Suppressor macrophage treated with lipopolysaccharide for 1 hour (primary cell): Measurements from ENCODE around the gene RASGRP2.

Experiments used
- DNase-seq, 3 donors: peaks; one replicate each; pipeline ENCODE4 v3.0.0-alpha.2; 2020 to 2022

RASGRP2 gene

DNA sequence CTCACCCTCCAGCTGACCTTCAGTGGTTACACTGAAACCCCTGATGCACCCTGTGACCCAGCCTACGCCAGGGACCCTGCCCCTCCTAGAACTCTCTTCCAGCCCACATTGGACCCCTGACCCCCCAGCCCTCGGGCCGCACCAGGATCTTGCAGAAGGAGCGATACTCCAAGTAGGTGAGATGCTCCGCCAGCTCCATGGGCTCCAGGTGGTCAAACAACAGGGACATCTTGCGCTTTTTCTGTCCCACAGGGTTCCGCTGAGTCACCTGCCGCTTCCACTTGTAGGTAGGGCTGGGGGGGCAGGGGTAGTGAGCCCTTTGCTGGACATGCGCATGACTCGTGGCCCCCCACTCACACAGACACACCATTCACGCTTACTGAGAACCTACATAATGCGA is 4.1 kb downstream of the RASGRP2 start:
- DNase-seq: no peak

DNA sequence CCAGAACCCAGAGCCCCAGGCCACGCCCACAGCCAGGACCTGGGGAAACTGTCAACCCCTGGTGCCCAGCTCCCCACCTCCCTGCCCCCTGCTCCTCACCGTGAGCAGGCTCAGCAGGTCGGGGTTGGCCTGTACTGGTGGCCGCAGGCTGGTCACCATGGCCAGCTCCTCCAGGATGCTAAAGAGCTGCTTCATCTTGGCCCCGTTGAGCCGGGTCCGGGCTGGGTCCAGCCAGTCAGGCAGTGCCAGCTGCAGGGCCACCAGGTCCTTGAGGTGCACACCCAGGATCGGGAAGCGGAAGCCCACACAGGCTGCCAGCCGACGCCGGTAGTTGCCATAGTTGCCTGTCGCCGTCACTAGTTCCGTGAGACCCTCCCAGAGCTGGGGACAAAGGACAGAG is 7.3 kb downstream of the RASGRP2 start:
- no peak for DNase-seq

DNA sequence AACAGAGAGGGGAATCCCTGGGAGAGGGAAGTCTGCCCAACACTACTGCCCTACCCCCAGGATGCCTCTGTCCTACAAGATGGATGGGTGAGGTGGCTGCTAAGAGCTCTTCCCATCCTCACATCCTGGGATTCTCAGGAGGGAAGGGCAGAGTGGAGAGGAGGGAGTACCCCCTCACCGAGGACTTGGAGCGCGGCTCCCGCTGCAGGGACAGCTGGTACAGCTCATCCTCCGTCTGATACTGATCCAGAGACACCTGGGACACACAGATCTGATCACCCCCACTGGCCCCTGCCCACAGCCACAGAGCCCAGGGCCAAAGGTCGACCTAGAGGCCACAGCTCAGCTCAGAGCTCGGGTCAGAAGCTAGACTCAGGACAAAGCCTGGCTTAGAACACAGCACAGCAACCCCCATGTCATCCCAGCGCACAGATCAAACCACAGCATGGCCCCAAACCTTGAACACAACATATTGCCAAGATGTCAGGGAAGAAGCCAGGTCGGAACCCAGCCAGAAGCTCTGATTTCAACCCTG is 8.2 kb downstream of the RASGRP2 start:
- peak in 1 of 3 donors; percentile 43 for DNase-seq

DNA sequence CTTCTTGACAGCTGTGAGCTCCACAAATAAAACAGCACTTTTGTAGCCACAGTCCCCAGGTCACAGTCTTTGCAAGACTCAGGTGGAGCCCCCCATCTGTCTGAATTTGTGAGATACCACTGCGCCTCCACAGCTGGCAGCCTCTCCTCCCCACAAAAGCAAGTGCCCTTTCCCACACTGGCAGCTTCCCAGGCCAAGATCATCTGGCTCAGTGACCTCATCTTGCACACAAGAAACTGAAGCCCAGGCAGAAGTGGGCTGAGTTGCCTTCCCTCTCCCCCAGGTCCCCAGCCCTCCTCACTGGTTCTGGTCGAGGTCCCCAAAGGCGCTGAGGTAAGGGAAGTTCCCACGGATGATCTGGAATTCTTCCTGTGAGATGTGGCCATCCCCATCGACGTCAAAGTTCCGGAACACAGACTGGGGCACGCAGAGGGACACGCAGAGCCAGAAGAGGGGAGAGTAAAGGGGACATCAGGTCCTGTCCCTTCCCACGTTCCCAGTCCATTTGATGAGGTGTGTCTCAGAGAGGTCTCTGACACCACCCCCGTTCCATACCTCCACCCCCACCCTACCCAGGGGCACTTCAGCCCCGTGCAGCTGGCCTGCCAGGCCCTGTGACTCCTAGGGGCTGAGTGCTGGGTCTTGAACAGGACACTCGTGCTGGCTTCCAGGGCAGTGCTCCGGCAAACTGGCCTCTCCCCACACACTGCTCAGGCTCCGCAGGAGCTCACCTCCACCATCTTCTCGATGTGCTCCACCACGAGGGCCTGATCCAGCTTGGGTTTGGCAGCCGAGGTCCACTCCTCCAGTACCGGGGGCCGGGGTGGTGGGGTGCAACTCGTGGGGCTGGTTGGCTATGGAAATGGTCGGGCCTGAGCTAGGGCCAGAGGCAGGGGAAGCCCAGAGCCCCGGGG is 8.9 kb downstream of the RASGRP2 start:
- peak in 1 of 3 donors; percentile 53 for DNase-seq

DNA sequence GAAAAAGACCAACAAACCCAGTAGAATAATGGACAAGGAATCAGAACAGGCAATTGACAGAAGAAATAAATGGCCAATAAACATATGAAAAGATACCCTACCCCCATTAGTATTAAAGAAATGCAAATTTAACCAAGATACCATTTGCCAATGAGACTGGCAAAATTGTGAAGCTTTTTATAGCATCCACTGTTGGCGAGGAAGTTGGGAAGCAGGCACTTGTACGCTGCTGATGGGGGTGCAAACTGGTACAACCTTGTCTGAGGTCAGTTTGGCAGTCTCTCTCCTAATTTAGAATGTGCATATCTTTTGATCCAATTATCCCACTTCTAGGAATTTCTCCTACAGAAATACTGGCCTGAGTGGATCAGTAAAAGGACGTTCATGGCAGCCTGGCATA is 12.3 kb downstream of the RASGRP2 start:
- no peak for DNase-seq

DNA sequence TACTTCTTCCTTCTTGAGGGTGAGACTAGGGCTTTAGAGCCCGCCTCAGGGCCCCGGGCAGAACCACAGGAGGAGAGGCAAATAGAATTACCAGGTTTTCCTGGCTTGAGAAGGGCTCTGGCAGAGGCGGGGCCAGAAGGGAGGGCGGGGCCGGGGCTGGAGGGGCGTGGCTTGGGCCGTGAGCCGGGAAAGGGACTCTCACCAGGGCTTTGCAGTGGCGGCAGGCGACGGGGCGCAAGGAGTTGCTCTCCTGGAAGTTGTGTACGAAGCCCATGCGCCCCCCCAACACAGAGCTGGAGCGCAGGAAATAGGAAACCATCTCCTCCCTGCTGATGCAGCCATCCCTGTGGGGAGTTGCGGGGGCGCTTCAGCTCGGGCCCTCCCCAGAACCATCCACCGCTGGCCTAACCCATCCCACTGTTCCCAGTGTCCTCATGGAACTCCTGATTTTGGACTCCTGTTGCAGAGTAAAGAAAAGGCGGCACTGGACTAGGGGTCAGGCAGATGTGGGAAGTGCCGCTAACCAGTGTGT is 14.0 kb downstream of the RASGRP2 start:
- peak in 1 of 3 donors; percentile 54 for DNase-seq

GRCh38 chr11:64728757-64729365 is 15.1 kb downstream of the RASGRP2 start:
- no peak for DNase-seq

DNA sequence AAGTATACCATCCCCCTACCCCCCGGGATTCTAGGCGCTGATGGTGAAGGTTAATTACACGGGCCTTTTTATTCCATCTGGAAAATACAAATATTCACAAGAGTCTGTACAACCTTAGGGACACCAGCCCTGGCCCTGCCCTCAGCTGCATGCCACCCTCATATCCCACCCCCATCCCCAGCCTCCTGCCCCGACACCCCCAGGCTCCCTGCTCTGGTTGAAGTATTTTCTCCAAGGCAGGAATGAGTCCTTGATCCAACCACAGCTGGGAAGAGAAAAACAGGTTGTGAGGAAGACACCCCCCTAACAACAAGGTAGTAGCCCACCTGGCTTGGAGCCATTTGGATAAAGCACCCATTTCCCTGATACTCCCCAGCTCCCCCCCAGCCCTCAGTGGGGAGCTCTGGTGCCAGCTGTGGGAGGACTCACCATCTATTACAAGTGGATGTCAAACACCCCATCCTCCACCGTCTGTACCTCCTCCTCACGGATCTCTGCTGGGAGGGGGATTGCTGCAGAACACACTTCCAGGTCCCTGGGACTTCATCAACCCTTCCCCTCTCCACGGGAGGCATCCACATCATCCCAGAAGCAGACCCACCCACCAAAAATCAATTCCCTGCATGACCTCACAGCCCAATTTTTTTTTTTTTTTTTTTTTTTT is 16.9 kb downstream of the RASGRP2 start:
- DNase-seq: no peak

- DNase-seq: no peak
Measured at GRCh38 chr11:64726211-64726641, 17.7 kb downstream of the RASGRP2 start.

GRCh38 chr11:64724863-64725532 is 18.9 kb downstream of the RASGRP2 start:
- no peak for DNase-seq

- no peak for DNase-seq
Measured at GRCh38 chr11:64723907-64724862, 19.8 kb downstream of the RASGRP2 start.

GRCh38 chr11:64723117-64723906 is 20.6 kb downstream of the RASGRP2 start, which contains the start of gene NRXN2:
TSS of gene NRXN2 (minus strand) at chr11:64723197. CDS start at chr11:64713699, 9,498 bp downstream.
- DNase-seq: peak; percentile 83 to 93 (median 89)

DNA sequence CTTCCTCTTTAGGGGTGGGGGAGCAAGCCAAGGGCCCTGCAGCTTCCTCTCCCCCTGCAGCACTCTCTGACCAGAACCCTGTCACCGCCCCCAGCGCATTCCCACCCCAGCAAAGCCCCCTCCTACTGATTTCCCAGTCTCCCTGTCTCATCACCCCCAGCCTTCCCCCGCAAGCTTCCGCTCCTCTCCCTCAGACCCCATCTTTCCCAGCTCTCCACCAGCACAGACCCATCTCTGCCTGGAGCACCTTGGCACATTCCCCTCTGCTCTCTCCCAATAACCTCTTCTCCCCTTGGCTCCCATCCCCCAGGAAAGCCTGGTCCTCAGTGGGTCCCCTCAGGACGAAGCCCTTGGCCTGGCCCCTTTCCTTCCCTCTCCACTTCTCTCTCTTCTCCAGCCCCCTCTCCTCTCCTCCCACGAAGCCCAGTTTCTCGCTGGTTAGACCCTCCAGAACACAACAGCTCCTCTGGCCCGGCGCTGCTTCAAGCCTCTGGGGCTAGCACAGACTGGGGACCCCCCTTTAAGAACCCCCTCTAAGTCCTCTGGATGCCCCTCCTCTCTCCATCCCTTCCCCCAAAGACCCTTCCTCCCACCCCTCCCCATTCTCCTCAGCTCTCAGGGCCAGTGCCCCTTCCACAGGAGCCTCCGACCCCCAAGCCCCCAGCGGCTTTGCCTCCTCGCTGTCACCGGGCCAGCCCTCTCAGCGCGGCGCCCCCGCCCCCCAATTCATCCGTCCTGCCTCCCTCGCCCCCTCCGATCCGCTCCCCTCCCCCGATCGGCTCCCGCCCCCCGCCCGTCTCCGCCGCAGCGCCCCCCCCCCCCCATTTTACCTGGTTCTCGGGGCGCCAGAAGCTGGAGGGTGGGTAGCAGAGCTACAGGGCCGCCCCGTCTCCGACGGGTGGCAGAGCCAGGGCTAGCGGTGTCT is 21.5 kb downstream of the RASGRP2 start:
- no peak for DNase-seq

DNA sequence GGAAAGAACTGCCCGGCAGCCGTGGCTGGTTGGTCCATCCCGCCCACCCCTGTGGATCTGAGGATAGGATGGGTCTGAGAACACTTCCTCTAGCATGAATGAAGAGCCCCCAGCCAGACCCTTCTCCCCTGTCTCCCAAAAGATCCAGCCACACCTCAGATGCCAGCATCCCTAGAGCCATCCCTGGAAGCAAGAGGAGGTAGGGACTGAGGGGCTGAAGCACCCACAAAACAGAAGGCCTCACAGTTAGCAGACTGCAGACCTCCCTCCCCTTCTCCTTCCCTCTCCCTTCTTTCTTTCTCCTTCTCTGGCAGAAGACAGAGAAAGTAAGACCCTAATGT is 22.6 kb downstream of the RASGRP2 start:
- DNase-seq: no peak

DNA sequence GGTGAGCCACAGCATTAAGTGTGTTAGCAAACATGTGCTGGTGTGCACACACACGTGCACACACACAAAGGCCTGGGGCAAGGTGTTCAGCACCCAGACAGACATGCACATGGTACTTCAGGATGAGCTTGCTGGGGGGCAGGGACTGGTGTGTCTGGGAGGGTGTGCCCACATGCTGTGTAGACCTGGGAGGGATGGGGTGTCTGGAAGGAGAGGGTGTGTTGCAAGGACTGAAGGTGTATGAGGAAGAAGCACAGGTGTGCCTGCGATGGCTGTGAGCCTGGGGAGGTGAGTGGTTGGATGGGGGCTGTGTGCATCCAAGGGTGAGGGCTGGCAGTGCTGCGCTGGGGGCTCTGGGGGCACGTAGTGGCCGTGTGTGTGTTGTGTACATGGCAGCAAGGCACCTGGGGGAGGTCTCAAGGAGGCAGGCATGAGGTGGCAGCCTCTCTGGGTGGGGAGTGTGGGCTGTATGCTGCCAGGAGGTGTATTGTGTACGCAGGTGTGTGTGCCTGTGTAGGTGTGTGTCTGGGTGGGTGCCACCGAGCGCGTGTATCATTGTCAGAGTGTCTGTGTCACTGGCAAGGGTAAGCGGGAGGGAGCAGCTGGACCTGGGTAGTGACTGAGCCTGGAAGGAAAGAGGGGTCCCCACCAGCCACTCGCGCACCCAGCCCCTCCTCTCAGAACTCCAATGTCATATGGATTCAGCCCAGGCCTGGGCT is 23.1 kb downstream of the RASGRP2 start:
- no peak for DNase-seq

- no peak for DNase-seq
Measured at GRCh38 chr11:64720167-64720566, 23.8 kb downstream of the RASGRP2 start.

DNA sequence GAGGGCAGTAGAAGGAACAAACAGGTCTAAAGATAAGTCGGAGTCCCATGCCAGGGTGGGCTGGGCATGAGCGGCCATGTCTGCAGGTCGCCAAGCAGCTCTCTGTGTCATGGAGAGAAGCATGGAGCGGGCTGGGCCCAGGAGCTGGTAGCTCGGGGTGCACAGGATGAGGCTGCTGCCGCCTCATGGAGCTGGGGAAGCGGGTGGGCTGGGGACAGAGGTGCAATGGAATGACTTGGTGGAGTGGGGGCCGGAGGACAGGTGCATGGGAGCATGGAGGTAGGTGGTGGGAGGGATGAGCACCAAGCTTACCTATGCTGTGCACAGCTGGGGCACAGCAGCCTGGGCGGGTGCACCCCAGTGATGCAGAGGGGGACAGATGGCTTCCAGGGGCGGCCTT is 24.5 kb downstream of the RASGRP2 start:
- no peak for DNase-seq

DNA sequence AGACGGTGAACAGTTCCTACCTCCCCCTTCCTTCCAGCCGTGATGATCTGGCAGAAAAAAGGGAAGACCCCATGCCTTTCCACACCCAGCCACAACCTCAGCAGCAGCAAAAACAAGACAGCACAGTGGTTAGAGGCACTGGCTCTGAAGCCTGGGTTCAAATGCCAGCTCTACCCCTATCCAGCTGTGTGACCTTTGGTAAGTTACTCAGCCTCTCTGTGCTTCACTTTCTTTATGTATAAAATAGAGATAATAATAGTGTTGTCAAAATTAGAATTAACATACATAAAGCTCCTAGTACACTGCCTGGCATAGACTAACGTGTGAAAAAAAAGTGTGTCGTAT is 25.2 kb downstream of the RASGRP2 start:
- DNase-seq: no peak
